ENCODE data around the gene EIF3A. TPM values are rescaled to one million over a fixed set of nuclear protein-coding genes. Genes with fewer than 3 reads are reported as not detected.

Gene EIF3A
- total and polyA plus RNA-seq, 9 of the 15 experiments (the other 6 are each of a cell fraction or from before 2014, with no cell fraction given), result 19.6 to 163 (median 102) TPM

DNA sequence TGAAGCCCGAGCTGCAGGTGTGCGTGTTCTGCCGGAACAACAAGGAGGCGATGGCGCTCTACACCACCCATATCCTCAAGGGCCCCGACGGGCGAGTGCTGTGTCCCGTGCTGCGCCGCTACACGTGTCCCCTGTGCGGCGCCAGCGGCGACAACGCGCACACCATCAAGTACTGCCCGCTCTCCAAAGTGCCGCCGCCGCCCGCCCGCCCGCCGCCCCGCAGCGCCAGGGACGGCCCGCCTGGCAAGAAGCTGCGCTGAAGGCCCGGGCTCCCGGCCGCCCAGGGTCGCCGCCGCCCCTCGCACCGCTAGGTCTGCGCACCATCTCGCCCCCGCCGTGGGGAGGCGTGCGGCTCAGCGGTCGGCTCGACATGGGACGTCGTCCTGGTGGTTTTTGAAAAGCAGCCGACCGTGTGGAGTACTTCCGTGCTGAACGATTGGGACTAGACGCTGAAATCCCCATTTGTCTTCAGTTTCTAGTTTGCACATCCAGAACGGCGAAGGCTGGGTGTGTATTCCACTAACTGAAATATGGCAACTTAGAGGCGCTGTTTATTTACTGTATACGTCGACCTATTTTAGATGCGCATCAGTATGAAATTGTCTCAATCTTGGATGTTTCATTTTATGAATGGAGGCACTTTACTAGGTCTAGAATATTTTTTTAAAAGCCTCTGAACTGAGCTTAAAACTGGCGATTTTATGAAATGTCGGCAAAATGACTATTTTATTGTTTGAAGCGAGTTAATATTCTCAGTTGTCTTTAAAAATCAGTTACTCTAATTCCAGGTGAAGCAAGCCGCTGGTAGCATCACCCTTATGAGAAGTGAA, 50.0 kb downstream of the EIF3A start (continued):
- TF ChIP-seq, protein P1, sequence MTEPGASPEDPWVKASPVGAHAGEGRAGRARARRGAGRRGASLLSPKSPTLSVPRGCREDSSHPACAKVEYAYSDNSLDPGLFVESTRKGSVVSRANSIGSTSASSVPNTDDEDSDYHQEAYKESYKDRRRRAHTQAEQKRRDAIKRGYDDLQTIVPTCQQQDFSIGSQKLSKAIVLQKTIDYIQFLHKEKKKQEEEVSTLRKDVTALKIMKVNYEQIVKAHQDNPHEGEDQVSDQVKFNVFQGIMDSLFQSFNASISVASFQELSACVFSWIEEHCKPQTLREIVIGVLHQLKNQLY (CRISPR knock-in tag; conservative IDR thresholded peaks at IDR 0.05), result no peak
- TF ChIP-seq POLR2H (tag; IDR thresholded peaks at IDR 0.05; ENCODE audit: low read depth) (peak; percentile 44; the same call in 1 of the 2 replicates), POLR2AphosphoS5 (IDR thresholded peaks at IDR 0.05; ENCODE audit: control insufficient read depth, insufficient read depth, low read depth, low read length) (peak; percentile 39; the same call in 1 of the 2 replicates), NR2F6 (CRISPR knock-in tag; IDR thresholded peaks at IDR 0.05) (no peak), TOE1 (IDR thresholded peaks at IDR 0.05; ENCODE audit: borderline replicate concordance) (no peak), TOE1 (CRISPR knock-in tag; IDR thresholded peaks at IDR 0.05; ENCODE audit: borderline replicate concordance, low read depth) (no peak), ZNF717 (CRISPR knock-in tag; IDR thresholded peaks at IDR 0.05) (no peak), FOXP1 (CRISPR knock-in tag; IDR thresholded peaks at IDR 0.05) (0 out of 2 replicates have a peak, but pooled peaks have one; percentile 68), CHCHD3 (CRISPR knock-in tag; IDR thresholded peaks at IDR 0.05) (no peak), ZNF140 (CRISPR knock-in tag; IDR thresholded peaks at IDR 0.05) (no peak), DIDO1 (tag; IDR thresholded peaks at IDR 0.05; ENCODE audit: low read depth) (no peak), HMGN3 (IDR thresholded peaks at IDR 0.05; ENCODE audit: borderline replicate concordance, extremely low read depth, insufficient read length, low read depth, low read length) (peak; percentile 35), XRCC4 (IDR thresholded peaks at IDR 0.05; ENCODE audit: extremely low read depth, insufficient read depth, insufficient read length) (no peak), EWSR1 (IDR thresholded peaks at IDR 0.05; ENCODE audit: borderline replicate concordance, low read depth, partially characterized antibody) (no peak), PHF8 (IDR thresholded peaks at IDR 0.05; ENCODE audit: borderline replicate concordance, low read length) (no peak), ZFX (CRISPR knock-in tag; IDR thresholded peaks at IDR 0.05) (0 out of 2 replicates have a peak, but pooled peaks have one; percentile 29), POLR2G (IDR thresholded peaks at IDR 0.05; ENCODE audit: low read depth, low read length) (peak; percentile 69)
- TF ChIP-seq, protein P2, sequence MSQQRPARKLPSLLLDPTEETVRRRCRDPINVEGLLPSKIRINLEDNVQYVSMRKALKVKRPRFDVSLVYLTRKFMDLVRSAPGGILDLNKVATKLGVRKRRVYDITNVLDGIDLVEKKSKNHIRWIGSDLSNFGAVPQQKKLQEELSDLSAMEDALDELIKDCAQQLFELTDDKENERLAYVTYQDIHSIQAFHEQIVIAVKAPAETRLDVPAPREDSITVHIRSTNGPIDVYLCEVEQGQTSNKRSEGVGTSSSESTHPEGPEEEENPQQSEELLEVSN (IDR thresholded peaks at IDR 0.05; ENCODE audit: borderline replicate concordance in 1 of 2, extremely low read depth in 1 of 2, insufficient read depth in 1 of 2, insufficient read length in 1 of 2, low read depth in 1 of 2, low read length in 1 of 2, poor library complexity in 1 of 2, severe bottlenecking in 1 of 2), result peak; percentile 83 to 86
- TF ChIP-seq, protein P3, sequence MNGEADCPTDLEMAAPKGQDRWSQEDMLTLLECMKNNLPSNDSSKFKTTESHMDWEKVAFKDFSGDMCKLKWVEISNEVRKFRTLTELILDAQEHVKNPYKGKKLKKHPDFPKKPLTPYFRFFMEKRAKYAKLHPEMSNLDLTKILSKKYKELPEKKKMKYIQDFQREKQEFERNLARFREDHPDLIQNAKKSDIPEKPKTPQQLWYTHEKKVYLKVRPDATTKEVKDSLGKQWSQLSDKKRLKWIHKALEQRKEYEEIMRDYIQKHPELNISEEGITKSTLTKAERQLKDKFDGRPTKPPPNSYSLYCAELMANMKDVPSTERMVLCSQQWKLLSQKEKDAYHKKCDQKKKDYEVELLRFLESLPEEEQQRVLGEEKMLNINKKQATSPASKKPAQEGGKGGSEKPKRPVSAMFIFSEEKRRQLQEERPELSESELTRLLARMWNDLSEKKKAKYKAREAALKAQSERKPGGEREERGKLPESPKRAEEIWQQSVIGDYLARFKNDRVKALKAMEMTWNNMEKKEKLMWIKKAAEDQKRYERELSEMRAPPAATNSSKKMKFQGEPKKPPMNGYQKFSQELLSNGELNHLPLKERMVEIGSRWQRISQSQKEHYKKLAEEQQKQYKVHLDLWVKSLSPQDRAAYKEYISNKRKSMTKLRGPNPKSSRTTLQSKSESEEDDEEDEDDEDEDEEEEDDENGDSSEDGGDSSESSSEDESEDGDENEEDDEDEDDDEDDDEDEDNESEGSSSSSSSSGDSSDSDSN (IDR thresholded peaks at IDR 0.05; ENCODE audit: borderline replicate concordance in 1 of 2, low read depth in 2 of 2, low read length in 2 of 2), result no peak
- TF ChIP-seq, protein P4, sequence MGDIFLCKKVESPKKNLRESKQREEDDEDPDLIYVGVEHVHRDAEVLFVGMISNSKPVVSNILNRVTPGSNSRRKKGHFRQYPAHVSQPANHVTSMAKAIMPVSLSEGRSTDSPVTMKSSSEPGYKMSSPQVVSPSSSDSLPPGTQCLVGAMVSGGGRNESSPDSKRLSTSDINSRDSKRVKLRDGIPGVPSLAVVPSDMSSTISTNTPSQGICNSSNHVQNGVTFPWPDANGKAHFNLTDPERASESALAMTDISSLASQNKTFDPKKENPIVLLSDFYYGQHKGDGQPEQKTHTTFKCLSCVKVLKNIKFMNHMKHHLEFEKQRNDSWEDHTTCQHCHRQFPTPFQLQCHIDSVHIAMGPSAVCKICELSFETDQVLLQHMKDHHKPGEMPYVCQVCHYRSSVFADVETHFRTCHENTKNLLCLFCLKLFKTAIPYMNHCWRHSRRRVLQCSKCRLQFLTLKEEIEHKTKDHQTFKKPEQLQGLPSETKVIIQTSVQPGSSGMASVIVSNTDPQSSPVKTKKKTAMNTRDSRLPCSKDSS (IDR thresholded peaks at IDR 0.05; ENCODE audit: low read depth, partially characterized antibody), result no peak

Data from K562 (cell line).